ENCODE data around the gene RHOH.

DNA sequence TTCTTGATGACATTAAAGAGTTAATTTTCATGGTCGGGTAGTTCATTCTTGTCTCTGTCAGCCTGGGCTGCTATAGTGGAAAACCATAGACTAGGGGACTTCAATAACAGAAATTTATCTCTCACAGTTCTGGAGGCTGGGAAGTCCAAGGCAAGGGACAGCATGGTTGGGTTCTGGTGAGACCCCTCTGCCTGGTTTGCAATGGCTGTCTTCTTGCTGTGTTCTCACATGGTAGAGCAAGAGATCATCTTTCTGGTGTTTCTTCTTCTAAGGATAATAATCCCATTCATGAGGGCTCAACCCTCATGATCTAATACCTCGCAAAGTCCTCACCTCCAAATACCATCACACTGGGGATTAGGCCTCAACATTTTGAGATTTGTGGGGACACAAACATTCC lies 50.1 kb downstream of the RHOH start:
- TF ChIP-seq OSR2 (tag by site-specific recombination; IDR thresholded peaks at IDR 0.05) (no peak), ZNF776 (tag by site-specific recombination; IDR thresholded peaks at IDR 0.05; ENCODE audit: borderline replicate concordance) (no peak), EGR2 (tag by site-specific recombination; IDR thresholded peaks at IDR 0.05; ENCODE audit: low read depth) (no peak), TCF7L2 (IDR thresholded peaks at IDR 0.05; ENCODE audit: borderline replicate concordance, low read depth, low read length) (no peak), ZNF146 (tag by site-specific recombination; IDR thresholded peaks at IDR 0.05) (no peak)
- TF ChIP-seq, protein P1, sequence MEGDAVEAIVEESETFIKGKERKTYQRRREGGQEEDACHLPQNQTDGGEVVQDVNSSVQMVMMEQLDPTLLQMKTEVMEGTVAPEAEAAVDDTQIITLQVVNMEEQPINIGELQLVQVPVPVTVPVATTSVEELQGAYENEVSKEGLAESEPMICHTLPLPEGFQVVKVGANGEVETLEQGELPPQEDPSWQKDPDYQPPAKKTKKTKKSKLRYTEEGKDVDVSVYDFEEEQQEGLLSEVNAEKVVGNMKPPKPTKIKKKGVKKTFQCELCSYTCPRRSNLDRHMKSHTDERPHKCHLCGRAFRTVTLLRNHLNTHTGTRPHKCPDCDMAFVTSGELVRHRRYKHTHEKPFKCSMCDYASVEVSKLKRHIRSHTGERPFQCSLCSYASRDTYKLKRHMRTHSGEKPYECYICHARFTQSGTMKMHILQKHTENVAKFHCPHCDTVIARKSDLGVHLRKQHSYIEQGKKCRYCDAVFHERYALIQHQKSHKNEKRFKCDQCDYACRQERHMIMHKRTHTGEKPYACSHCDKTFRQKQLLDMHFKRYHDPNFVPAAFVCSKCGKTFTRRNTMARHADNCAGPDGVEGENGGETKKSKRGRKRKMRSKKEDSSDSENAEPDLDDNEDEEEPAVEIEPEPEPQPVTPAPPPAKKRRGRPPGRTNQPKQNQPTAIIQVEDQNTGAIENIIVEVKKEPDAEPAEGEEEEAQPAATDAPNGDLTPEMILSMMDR (tag by site-specific recombination; IDR thresholded peaks at IDR 0.05): no peak
- TF ChIP-seq, protein P2, sequence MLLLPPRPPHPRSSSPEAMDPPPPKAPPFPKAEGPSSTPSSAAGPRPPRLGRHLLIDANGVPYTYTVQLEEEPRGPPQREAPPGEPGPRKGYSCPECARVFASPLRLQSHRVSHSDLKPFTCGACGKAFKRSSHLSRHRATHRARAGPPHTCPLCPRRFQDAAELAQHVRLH (tag by site-specific recombination; IDR thresholded peaks at IDR 0.05): no peak
- TF ChIP-seq, protein P3, sequence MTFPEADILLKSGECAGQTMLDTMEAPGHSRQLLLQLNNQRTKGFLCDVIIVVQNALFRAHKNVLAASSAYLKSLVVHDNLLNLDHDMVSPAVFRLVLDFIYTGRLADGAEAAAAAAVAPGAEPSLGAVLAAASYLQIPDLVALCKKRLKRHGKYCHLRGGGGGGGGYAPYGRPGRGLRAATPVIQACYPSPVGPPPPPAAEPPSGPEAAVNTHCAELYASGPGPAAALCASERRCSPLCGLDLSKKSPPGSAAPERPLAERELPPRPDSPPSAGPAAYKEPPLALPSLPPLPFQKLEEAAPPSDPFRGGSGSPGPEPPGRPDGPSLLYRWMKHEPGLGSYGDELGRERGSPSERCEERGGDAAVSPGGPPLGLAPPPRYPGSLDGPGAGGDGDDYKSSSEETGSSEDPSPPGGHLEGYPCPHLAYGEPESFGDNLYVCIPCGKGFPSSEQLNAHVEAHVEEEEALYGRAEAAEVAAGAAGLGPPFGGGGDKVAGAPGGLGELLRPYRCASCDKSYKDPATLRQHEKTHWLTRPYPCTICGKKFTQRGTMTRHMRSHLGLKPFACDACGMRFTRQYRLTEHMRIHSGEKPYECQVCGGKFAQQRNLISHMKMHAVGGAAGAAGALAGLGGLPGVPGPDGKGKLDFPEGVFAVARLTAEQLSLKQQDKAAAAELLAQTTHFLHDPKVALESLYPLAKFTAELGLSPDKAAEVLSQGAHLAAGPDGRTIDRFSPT (tag by site-specific recombination; IDR thresholded peaks at IDR 0.05): no peak
- TF ChIP-seq, protein P4, sequence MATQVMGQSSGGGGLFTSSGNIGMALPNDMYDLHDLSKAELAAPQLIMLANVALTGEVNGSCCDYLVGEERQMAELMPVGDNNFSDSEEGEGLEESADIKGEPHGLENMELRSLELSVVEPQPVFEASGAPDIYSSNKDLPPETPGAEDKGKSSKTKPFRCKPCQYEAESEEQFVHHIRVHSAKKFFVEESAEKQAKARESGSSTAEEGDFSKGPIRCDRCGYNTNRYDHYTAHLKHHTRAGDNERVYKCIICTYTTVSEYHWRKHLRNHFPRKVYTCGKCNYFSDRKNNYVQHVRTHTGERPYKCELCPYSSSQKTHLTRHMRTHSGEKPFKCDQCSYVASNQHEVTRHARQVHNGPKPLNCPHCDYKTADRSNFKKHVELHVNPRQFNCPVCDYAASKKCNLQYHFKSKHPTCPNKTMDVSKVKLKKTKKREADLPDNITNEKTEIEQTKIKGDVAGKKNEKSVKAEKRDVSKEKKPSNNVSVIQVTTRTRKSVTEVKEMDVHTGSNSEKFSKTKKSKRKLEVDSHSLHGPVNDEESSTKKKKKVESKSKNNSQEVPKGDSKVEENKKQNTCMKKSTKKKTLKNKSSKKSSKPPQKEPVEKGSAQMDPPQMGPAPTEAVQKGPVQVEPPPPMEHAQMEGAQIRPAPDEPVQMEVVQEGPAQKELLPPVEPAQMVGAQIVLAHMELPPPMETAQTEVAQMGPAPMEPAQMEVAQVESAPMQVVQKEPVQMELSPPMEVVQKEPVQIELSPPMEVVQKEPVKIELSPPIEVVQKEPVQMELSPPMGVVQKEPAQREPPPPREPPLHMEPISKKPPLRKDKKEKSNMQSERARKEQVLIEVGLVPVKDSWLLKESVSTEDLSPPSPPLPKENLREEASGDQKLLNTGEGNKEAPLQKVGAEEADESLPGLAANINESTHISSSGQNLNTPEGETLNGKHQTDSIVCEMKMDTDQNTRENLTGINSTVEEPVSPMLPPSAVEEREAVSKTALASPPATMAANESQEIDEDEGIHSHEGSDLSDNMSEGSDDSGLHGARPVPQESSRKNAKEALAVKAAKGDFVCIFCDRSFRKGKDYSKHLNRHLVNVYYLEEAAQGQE (tag by site-specific recombination; IDR thresholded peaks at IDR 0.05): no peak
